ENCODE results near the gene CORIN.

CORIN gene

GRCh38 chr4:47858006-47858405 lies 20.1 kb upstream of the CORIN start:
- no peak overlapping the region for H3K27ac ChIP-seq (ENCODE audit: insufficient read depth, low read length, poor library complexity, severe bottlenecking)
- H3K4me1 ChIP-seq (ENCODE audit: control insufficient read depth, insufficient read depth, low read length, poor library complexity, severe bottlenecking): no peaks in the 10 kb centered on the region
- no peaks in the 10 kb centered on the region for H3K36me3 ChIP-seq (ENCODE audit: control insufficient read depth, insufficient read depth, low read length)
- no peaks in the 10 kb centered on the region for H3K9me3 ChIP-seq (ENCODE audit: control insufficient read depth, low read length)
- no peak overlapping the region for H3K4me3 ChIP-seq (ENCODE audit: insufficient read depth, low read depth, low read length, poor library complexity, severe bottlenecking)
- no peaks in the 10 kb centered on the region for H3K27me3 ChIP-seq (replicated peaks; ENCODE audit: control insufficient read depth, insufficient read depth, low read length, poor library complexity, severe bottlenecking)
- DNase-seq: no peak

GRCh38 chr4:47856713-47857112 lies 18.8 kb upstream of the CORIN start:
- no peaks in the 10 kb centered on the region for H3K4me1 ChIP-seq (ENCODE audit: control insufficient read depth, insufficient read depth, low read length, poor library complexity, severe bottlenecking)
- H3K27me3 ChIP-seq (replicated peaks; ENCODE audit: control insufficient read depth, insufficient read depth, low read length, poor library complexity, severe bottlenecking): no peaks in the 10 kb centered on the region
- no peak for DNase-seq
- H3K4me3 ChIP-seq (ENCODE audit: insufficient read depth, low read depth, low read length, poor library complexity, severe bottlenecking): no peak overlapping the region
- H3K27ac ChIP-seq (ENCODE audit: insufficient read depth, low read length, poor library complexity, severe bottlenecking): no peak overlapping the region
- H3K9me3 ChIP-seq (ENCODE audit: control insufficient read depth, low read length): no peaks in the 10 kb centered on the region
- no peaks in the 10 kb centered on the region for H3K36me3 ChIP-seq (ENCODE audit: control insufficient read depth, insufficient read depth, low read length)

- no peak overlapping the region for H3K4me3 ChIP-seq (ENCODE audit: insufficient read depth, low read depth, low read length, poor library complexity, severe bottlenecking)
- H3K27me3 ChIP-seq (replicated peaks; ENCODE audit: control insufficient read depth, insufficient read depth, low read length, poor library complexity, severe bottlenecking): no peaks in the 10 kb centered on the region
- no peaks in the 10 kb centered on the region for H3K36me3 ChIP-seq (ENCODE audit: control insufficient read depth, insufficient read depth, low read length)
- H3K4me1 ChIP-seq (ENCODE audit: control insufficient read depth, insufficient read depth, low read length, poor library complexity, severe bottlenecking): no peaks in the 10 kb centered on the region
- H3K27ac ChIP-seq (ENCODE audit: insufficient read depth, low read length, poor library complexity, severe bottlenecking): no peak overlapping the region
- no peak for DNase-seq
- no peaks in the 10 kb centered on the region for H3K9me3 ChIP-seq (ENCODE audit: control insufficient read depth, low read length)
Measured at GRCh38 chr4:47855350-47855749, 17.5 kb upstream of the CORIN start.

- no peak overlapping the region for H3K4me3 ChIP-seq (ENCODE audit: insufficient read depth, low read depth, low read length, poor library complexity, severe bottlenecking)
- no peak overlapping the region for H3K27ac ChIP-seq (ENCODE audit: insufficient read depth, low read length, poor library complexity, severe bottlenecking)
- H3K9me3 ChIP-seq (ENCODE audit: control insufficient read depth, low read length): no peaks in the 10 kb centered on the region
- H3K4me1 ChIP-seq (ENCODE audit: control insufficient read depth, insufficient read depth, low read length, poor library complexity, severe bottlenecking): no peaks in the 10 kb centered on the region
- no peaks in the 10 kb centered on the region for H3K27me3 ChIP-seq (replicated peaks; ENCODE audit: control insufficient read depth, insufficient read depth, low read length, poor library complexity, severe bottlenecking)
- H3K36me3 ChIP-seq (ENCODE audit: control insufficient read depth, insufficient read depth, low read length): peaks cover 4% of the 10 kb centered on the region
- no peak for DNase-seq
Measured at GRCh38 chr4:47852136-47852535, 14.3 kb upstream of the CORIN start.

- Histone ChIP-seq H3K4me3 (ENCODE audit: insufficient read depth, low read depth, low read length, poor library complexity, severe bottlenecking) (no peak overlapping the region), H3K9me3 (ENCODE audit: control insufficient read depth, low read length) (no peaks in the 10 kb centered on the region), H3K27me3 (replicated peaks; ENCODE audit: control insufficient read depth, insufficient read depth, low read length, poor library complexity, severe bottlenecking) (no peaks in the 10 kb centered on the region), H3K36me3 (ENCODE audit: control insufficient read depth, insufficient read depth, low read length) (peaks cover 4% of the 10 kb centered on the region), H3K27ac (ENCODE audit: insufficient read depth, low read length, poor library complexity, severe bottlenecking) (no peak overlapping the region), H3K4me1 (ENCODE audit: control insufficient read depth, insufficient read depth, low read length, poor library complexity, severe bottlenecking) (no peaks in the 10 kb centered on the region)
- DNase-seq: no peak
Measured at GRCh38 chr4:47849466-47849865, 11.6 kb upstream of the CORIN start.

GRCh38 chr4:47848041-47848440 lies 10.2 kb upstream of the CORIN start:
- no peaks in the 10 kb centered on the region for H3K27me3 ChIP-seq (replicated peaks; ENCODE audit: control insufficient read depth, insufficient read depth, low read length, poor library complexity, severe bottlenecking)
- H3K36me3 ChIP-seq (ENCODE audit: control insufficient read depth, insufficient read depth, low read length): peaks cover 4% of the 10 kb centered on the region
- no peak overlapping the region for H3K4me3 ChIP-seq (ENCODE audit: insufficient read depth, low read depth, low read length, poor library complexity, severe bottlenecking)
- no peaks in the 10 kb centered on the region for H3K4me1 ChIP-seq (ENCODE audit: control insufficient read depth, insufficient read depth, low read length, poor library complexity, severe bottlenecking)
- no peak for DNase-seq
- H3K27ac ChIP-seq (ENCODE audit: insufficient read depth, low read length, poor library complexity, severe bottlenecking): no peak overlapping the region
- no peaks in the 10 kb centered on the region for H3K9me3 ChIP-seq (ENCODE audit: control insufficient read depth, low read length)

- peaks cover 3% of the 10 kb centered on the region for H3K4me1 ChIP-seq (ENCODE audit: control insufficient read depth, insufficient read depth, low read length, poor library complexity, severe bottlenecking)
- H3K4me3 ChIP-seq (ENCODE audit: insufficient read depth, low read depth, low read length, poor library complexity, severe bottlenecking): no peak overlapping the region
- H3K27ac ChIP-seq (ENCODE audit: insufficient read depth, low read length, poor library complexity, severe bottlenecking): no peak overlapping the region
- H3K9me3 ChIP-seq (ENCODE audit: control insufficient read depth, low read length): no peaks in the 10 kb centered on the region
- no peaks in the 10 kb centered on the region for H3K27me3 ChIP-seq (replicated peaks; ENCODE audit: control insufficient read depth, insufficient read depth, low read length, poor library complexity, severe bottlenecking)
- no peak for DNase-seq
- H3K36me3 ChIP-seq (ENCODE audit: control insufficient read depth, insufficient read depth, low read length): peaks cover 4% of the 10 kb centered on the region
Measured at GRCh38 chr4:47842985-47843384, 5.1 kb upstream of the CORIN start.

GRCh38 chr4:47840291-47840690 lies 2.4 kb upstream of the CORIN start:
- Histone ChIP-seq H3K27ac (ENCODE audit: insufficient read depth, low read length, poor library complexity, severe bottlenecking) (no peak overlapping the region), H3K4me3 (ENCODE audit: insufficient read depth, low read depth, low read length, poor library complexity, severe bottlenecking) (no peak overlapping the region), H3K27me3 (replicated peaks; ENCODE audit: control insufficient read depth, insufficient read depth, low read length, poor library complexity, severe bottlenecking) (no peaks in the 10 kb centered on the region), H3K4me1 (ENCODE audit: control insufficient read depth, insufficient read depth, low read length, poor library complexity, severe bottlenecking) (peaks cover 12% of the 10 kb centered on the region), H3K36me3 (ENCODE audit: control insufficient read depth, insufficient read depth, low read length) (no peaks in the 10 kb centered on the region), H3K9me3 (ENCODE audit: control insufficient read depth, low read length) (no peaks in the 10 kb centered on the region)
- DNase-seq: no peak

- H3K27ac ChIP-seq (ENCODE audit: insufficient read depth, low read length, poor library complexity, severe bottlenecking): peak overlapping the region; percentile 39
- H3K9me3 ChIP-seq (ENCODE audit: control insufficient read depth, low read length): no peaks in the 10 kb centered on the region
- DNase-seq: peak in 2 of 3 donors; percentile 9
- H3K4me3 ChIP-seq (ENCODE audit: insufficient read depth, low read depth, low read length, poor library complexity, severe bottlenecking): no peak overlapping the region
- H3K4me1 ChIP-seq (ENCODE audit: control insufficient read depth, insufficient read depth, low read length, poor library complexity, severe bottlenecking): peaks cover 12% of the 10 kb centered on the region
- no peaks in the 10 kb centered on the region for H3K36me3 ChIP-seq (ENCODE audit: control insufficient read depth, insufficient read depth, low read length)
- H3K27me3 ChIP-seq (replicated peaks; ENCODE audit: control insufficient read depth, insufficient read depth, low read length, poor library complexity, severe bottlenecking): no peaks in the 10 kb centered on the region
Measured at GRCh38 chr4:47839259-47839658, 1.4 kb upstream of the CORIN start.

GRCh38 chr4:47838445-47838844 lies 578 bp upstream of the CORIN start:
- no peaks in the 10 kb centered on the region for H3K27me3 ChIP-seq (replicated peaks; ENCODE audit: control insufficient read depth, insufficient read depth, low read length, poor library complexity, severe bottlenecking)
- H3K36me3 ChIP-seq (ENCODE audit: control insufficient read depth, insufficient read depth, low read length): no peaks in the 10 kb centered on the region
- no peak overlapping the region for H3K4me3 ChIP-seq (ENCODE audit: insufficient read depth, low read depth, low read length, poor library complexity, severe bottlenecking)
- H3K9me3 ChIP-seq (ENCODE audit: control insufficient read depth, low read length): no peaks in the 10 kb centered on the region
- peaks cover 12% of the 10 kb centered on the region for H3K4me1 ChIP-seq (ENCODE audit: control insufficient read depth, insufficient read depth, low read length, poor library complexity, severe bottlenecking)
- DNase-seq: no peak
- H3K27ac ChIP-seq (ENCODE audit: insufficient read depth, low read length, poor library complexity, severe bottlenecking): no peak overlapping the region
